K562 (cell line): ENCODE measurements around the gene RNF223. TPM values are rescaled to one million over a fixed set of nuclear protein-coding genes. Genes with fewer than 3 reads are reported as not detected.
A peak's percentile ranks its signal among the peaks of the same experiment; 100 is the strongest.

Experiments used
- DDX20 ChIP-seq: fragments of 450-650 bp; IDR thresholded peaks from 2 replicates; pipeline ENCODE4 v1.6.1; 2016; ENCODE audit warnings: missing genetic modification characterization, low read depth, mild to moderate bottlenecking, missing compliant biosample characterization, moderate library complexity
- FOXP1 ChIP-seq: sonication (generic); formaldehyde crosslinking; IDR thresholded peaks from 2 replicates; pipeline ENCODE4 v1.8.0; 2022; ENCODE audit warnings: mild to moderate bottlenecking, missing genetic modification reagents
- GTF2A2 ChIP-seq: IDR thresholded peaks from 2 replicates; pipeline ENCODE4 v1.6.1; 2016; ENCODE audit warnings: mild to moderate bottlenecking, missing genetic modification characterization, missing compliant biosample characterization
- NR2C1 ChIP-seq, 2 experiments: fragments of 450-650 bp; IDR thresholded peaks; 2 replicates each; pipeline ENCODE4 v1.6.1; 2017; ENCODE audit warnings: mild to moderate bottlenecking in 2 of 2, antibody characterized with exemption in 1 of 2, inconsistent platforms in 1 of 2, missing compliant biosample characterization in 1 of 2, missing genetic modification characterization in 1 of 2
- RB1 ChIP-seq: fragments of 450-650 bp; IDR thresholded peaks from 2 replicates; pipeline ENCODE4 v1.6.1; 2017; ENCODE audit warnings: low read depth, mild to moderate bottlenecking
- RNF2 ChIP-seq: sonication (generic); IDR thresholded peaks from 2 replicates; pipeline ENCODE4 v1.6.1; 2016
- ZNF785 ChIP-seq: fragments of 250-450 bp; sonication (Bioruptor Pico); IDR thresholded peaks from 2 replicates; pipeline ENCODE4 v1.4.0; 2020; ENCODE audit warnings: mild to moderate bottlenecking
- polyA plus RNA-seq, 8 experiments: library from polyadenylated mRNA; depleted of rRNA in 4 of 8; stranded (reverse) in 5 of 8; unstranded in 3 of 8; fragments of >200 nt; fragmentation: Nextera tagmentation in 2 of 8; fragmentation: Illumina TruSeq in 1 of 8; extraction: Ambion mirVana in 2 of 8; extraction: Trizol in 1 of 8; gene quantifications; 2 replicates each; pipeline versions ENCODE4 v1.2.1 to v1.2.3, GENCODE V29; 2011 to 2014; ENCODE audit warnings: inconsistent platforms in 1 of 8, missing spikeins in 1 of 8
- total RNA-seq, 7 experiments: library from RNA; depleted of rRNA in 6 of 7; stranded (reverse); fragments of >200 nt in 6 of 7; fragmentation: Illumina TruSeq in 2 of 7; extraction: Trizol in 2 of 7; gene quantifications; 2 replicates each; pipeline versions ENCODE4 v1.2.1 to v1.2.3, GENCODE V29; 2011 to 2021; ENCODE audit warnings: low replicate concordance in 1 of 7
- TF ChIP-seq, protein P1 (sequence below), 2 experiments: fragments of 450-650 bp in 1 of 2; IDR thresholded peaks; 2 replicates each; pipeline ENCODE4 v1.6.1; 2011 to 2017; ENCODE audit warnings: low read depth in 2 of 2, antibody characterized with exemption in 1 of 2, borderline replicate concordance in 1 of 2, low read length in 1 of 2, mild to moderate bottlenecking in 1 of 2, mixed read lengths in 1 of 2; ENCODE audit not compliant: control insufficient read depth in 1 of 2
- TF ChIP-seq, protein P2 (sequence below): sonication (generic); formaldehyde crosslinking; IDR thresholded peaks from 2 replicates; pipeline ENCODE4 v1.8.0; 2022; ENCODE audit warnings: mild to moderate bottlenecking, missing genetic modification reagents
- TF ChIP-seq, protein P3 (sequence below): fragments of 250-450 bp; sonication (Bioruptor Pico); IDR thresholded peaks from 2 replicates; pipeline ENCODE4 v1.9.0; 2021; ENCODE audit warnings: mild to moderate bottlenecking, inconsistent platforms
- TF ChIP-seq, protein P4 (sequence below), 2 experiments: fragments of 150-350 bp in 1 of 2; IDR thresholded peaks; 2 replicates each; pipeline ENCODE4 v1.6.1; 2012 to 2016; ENCODE audit warnings: low read depth in 2 of 2, low read length in 2 of 2, mild to moderate bottlenecking in 1 of 2, moderate library complexity in 1 of 2
- TF ChIP-seq, protein P5 (sequence below): fragments of 450-650 bp; IDR thresholded peaks from 2 replicates; pipeline ENCODE4 v1.6.1; 2016

Gene RNF223
- total and polyA plus RNA-seq, 9 of the 15 experiments (the other 6 are each of a cell fraction or from before 2014, with no cell fraction given) = 0.04 to 0.32 TPM; not detected in 7

DNA sequence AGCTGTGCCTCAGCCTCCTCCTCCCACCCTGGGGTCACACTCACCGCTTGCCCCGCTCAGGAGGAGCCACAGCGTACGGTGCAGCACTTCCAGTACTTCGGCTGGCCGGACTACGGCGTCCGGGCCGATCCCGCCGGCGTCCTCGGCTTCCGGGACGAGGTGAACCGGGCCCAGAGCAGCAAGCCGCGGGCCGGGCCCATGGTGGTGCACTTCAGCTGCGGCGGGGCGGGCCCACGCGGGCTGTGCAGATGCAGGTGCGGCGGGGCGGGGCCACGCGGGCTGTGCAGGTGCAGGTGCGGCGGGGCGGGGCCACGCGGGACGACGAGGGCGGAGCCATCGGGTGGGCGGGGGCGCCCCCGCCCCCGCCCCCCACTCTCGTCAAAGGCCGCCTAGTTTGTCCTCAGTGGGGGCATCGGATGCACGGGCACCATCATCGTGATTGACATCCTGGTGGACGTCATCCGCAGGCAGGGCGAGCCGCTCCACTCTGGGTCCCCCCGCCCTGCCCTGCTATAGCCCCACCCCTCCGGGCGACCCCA lies 5.5 kb downstream of the RNF223 start (continued):
- TF ChIP-seq, protein P1, sequence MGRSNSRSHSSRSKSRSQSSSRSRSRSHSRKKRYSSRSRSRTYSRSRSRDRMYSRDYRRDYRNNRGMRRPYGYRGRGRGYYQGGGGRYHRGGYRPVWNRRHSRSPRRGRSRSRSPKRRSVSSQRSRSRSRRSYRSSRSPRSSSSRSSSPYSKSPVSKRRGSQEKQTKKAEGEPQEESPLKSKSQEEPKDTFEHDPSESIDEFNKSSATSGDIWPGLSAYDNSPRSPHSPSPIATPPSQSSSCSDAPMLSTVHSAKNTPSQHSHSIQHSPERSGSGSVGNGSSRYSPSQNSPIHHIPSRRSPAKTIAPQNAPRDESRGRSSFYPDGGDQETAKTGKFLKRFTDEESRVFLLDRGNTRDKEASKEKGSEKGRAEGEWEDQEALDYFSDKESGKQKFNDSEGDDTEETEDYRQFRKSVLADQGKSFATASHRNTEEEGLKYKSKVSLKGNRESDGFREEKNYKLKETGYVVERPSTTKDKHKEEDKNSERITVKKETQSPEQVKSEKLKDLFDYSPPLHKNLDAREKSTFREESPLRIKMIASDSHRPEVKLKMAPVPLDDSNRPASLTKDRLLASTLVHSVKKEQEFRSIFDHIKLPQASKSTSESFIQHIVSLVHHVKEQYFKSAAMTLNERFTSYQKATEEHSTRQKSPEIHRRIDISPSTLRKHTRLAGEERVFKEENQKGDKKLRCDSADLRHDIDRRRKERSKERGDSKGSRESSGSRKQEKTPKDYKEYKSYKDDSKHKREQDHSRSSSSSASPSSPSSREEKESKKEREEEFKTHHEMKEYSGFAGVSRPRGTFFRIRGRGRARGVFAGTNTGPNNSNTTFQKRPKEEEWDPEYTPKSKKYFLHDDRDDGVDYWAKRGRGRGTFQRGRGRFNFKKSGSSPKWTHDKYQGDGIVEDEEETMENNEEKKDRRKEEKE (IDR thresholded peaks at IDR 0.05; ENCODE audit: borderline replicate concordance in 1 of 2, control insufficient read depth in 1 of 2, low read depth in 2 of 2, low read length in 1 of 2) = no peak
- TF ChIP-seq, protein P2, sequence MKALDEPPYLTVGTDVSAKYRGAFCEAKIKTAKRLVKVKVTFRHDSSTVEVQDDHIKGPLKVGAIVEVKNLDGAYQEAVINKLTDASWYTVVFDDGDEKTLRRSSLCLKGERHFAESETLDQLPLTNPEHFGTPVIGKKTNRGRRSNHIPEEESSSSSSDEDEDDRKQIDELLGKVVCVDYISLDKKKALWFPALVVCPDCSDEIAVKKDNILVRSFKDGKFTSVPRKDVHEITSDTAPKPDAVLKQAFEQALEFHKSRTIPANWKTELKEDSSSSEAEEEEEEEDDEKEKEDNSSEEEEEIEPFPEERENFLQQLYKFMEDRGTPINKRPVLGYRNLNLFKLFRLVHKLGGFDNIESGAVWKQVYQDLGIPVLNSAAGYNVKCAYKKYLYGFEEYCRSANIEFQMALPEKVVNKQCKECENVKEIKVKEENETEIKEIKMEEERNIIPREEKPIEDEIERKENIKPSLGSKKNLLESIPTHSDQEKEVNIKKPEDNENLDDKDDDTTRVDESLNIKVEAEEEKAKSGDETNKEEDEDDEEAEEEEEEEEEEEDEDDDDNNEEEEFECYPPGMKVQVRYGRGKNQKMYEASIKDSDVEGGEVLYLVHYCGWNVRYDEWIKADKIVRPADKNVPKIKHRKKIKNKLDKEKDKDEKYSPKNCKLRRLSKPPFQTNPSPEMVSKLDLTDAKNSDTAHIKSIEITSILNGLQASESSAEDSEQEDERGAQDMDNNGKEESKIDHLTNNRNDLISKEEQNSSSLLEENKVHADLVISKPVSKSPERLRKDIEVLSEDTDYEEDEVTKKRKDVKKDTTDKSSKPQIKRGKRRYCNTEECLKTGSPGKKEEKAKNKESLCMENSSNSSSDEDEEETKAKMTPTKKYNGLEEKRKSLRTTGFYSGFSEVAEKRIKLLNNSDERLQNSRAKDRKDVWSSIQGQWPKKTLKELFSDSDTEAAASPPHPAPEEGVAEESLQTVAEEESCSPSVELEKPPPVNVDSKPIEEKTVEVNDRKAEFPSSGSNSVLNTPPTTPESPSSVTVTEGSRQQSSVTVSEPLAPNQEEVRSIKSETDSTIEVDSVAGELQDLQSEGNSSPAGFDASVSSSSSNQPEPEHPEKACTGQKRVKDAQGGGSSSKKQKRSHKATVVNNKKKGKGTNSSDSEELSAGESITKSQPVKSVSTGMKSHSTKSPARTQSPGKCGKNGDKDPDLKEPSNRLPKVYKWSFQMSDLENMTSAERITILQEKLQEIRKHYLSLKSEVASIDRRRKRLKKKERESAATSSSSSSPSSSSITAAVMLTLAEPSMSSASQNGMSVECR (CRISPR knock-in tag) = peak; percentile 59
- TF ChIP-seq RNF2 (no peak), FOXP1 (CRISPR knock-in tag) (0 out of 2 replicates have a peak, but pooled peaks have one; percentile 57), NR2C1 (IDR thresholded peaks at IDR 0.05) (no peak), NR2C1 (tag; IDR thresholded peaks at IDR 0.05) (no peak), GTF2A2 (tag) (no peak), DDX20 (tag) (no peak), RB1 (0 out of 2 replicates have a peak, but pooled peaks have one; percentile 36), ZNF785 (CRISPR knock-in tag) (no peak)
- TF ChIP-seq, protein P3, sequence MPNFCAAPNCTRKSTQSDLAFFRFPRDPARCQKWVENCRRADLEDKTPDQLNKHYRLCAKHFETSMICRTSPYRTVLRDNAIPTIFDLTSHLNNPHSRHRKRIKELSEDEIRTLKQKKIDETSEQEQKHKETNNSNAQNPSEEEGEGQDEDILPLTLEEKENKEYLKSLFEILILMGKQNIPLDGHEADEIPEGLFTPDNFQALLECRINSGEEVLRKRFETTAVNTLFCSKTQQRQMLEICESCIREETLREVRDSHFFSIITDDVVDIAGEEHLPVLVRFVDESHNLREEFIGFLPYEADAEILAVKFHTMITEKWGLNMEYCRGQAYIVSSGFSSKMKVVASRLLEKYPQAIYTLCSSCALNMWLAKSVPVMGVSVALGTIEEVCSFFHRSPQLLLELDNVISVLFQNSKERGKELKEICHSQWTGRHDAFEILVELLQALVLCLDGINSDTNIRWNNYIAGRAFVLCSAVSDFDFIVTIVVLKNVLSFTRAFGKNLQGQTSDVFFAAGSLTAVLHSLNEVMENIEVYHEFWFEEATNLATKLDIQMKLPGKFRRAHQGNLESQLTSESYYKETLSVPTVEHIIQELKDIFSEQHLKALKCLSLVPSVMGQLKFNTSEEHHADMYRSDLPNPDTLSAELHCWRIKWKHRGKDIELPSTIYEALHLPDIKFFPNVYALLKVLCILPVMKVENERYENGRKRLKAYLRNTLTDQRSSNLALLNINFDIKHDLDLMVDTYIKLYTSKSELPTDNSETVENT = no peak
- TF ChIP-seq, protein P4, sequence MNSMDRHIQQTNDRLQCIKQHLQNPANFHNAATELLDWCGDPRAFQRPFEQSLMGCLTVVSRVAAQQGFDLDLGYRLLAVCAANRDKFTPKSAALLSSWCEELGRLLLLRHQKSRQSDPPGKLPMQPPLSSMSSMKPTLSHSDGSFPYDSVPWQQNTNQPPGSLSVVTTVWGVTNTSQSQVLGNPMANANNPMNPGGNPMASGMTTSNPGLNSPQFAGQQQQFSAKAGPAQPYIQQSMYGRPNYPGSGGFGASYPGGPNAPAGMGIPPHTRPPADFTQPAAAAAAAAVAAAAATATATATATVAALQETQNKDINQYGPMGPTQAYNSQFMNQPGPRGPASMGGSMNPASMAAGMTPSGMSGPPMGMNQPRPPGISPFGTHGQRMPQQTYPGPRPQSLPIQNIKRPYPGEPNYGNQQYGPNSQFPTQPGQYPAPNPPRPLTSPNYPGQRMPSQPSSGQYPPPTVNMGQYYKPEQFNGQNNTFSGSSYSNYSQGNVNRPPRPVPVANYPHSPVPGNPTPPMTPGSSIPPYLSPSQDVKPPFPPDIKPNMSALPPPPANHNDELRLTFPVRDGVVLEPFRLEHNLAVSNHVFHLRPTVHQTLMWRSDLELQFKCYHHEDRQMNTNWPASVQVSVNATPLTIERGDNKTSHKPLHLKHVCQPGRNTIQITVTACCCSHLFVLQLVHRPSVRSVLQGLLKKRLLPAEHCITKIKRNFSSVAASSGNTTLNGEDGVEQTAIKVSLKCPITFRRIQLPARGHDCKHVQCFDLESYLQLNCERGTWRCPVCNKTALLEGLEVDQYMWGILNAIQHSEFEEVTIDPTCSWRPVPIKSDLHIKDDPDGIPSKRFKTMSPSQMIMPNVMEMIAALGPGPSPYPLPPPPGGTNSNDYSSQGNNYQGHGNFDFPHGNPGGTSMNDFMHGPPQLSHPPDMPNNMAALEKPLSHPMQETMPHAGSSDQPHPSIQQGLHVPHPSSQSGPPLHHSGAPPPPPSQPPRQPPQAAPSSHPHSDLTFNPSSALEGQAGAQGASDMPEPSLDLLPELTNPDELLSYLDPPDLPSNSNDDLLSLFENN (IDR thresholded peaks at IDR 0.05; ENCODE audit: low read depth in 2 of 2, low read length in 2 of 2) = no peak
- TF ChIP-seq, protein P5, sequence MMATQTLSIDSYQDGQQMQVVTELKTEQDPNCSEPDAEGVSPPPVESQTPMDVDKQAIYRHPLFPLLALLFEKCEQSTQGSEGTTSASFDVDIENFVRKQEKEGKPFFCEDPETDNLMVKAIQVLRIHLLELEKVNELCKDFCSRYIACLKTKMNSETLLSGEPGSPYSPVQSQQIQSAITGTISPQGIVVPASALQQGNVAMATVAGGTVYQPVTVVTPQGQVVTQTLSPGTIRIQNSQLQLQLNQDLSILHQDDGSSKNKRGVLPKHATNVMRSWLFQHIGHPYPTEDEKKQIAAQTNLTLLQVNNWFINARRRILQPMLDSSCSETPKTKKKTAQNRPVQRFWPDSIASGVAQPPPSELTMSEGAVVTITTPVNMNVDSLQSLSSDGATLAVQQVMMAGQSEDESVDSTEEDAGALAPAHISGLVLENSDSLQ = peak; percentile 43; the same call in 1 of the 2 replicates
